RWPE2 (cell line): ENCODE measurements around the gene AGPAT1.

Experiments used
- ATAC-seq: fragments of 200-7000 bp; cut with Tn5 transposase; 3 replicates; pipeline ENCODE4 v1.9.1; 2021; ENCODE audit warnings: low read depth
- DNase-seq: peaks from one replicate; pipeline ENCODE4 v3.0.0-alpha.2; 2020; ENCODE audit warnings: low spot score
- H3K27ac ChIP-seq: fragments of 450-650 bp; 2 replicates; pipeline ENCODE4 v1.5.1; 2017; ENCODE audit warnings: mild to moderate bottlenecking; ENCODE audit not compliant: poor library complexity, severe bottlenecking
- H3K27me3 ChIP-seq: fragments of 250-450 bp; sonication (Bioruptor Pico); 2 replicates; pipeline ENCODE4 v1.5.1; 2021; ENCODE audit warnings: mild to moderate bottlenecking, moderate library complexity; ENCODE audit not compliant: insufficient read depth, poor library complexity, severe bottlenecking
- H3K36me3 ChIP-seq: fragments of 250-450 bp; sonication (Bioruptor Pico); 2 replicates; pipeline ENCODE4 v1.5.1; 2020; ENCODE audit warnings: low read depth, mild to moderate bottlenecking, moderate library complexity
- H3K4me1 ChIP-seq: fragments of 250-450 bp; sonication (Bioruptor Pico); 2 replicates; pipeline ENCODE4 v1.5.1; 2021; ENCODE audit warnings: mild to moderate bottlenecking, moderate library complexity; ENCODE audit not compliant: insufficient read depth, poor library complexity, severe bottlenecking
- H3K4me3 ChIP-seq: fragments of 250-450 bp; sonication (Bioruptor Pico); 2 replicates; pipeline ENCODE4 v1.5.1; 2021; ENCODE audit warnings: mild to moderate bottlenecking, moderate library complexity; ENCODE audit not compliant: severe bottlenecking
- H3K9me3 ChIP-seq: fragments of 250-450 bp; sonication (Bioruptor Pico); 2 replicates; pipeline ENCODE4 v1.5.1; 2021; ENCODE audit warnings: mild to moderate bottlenecking, moderate library complexity; ENCODE audit not compliant: severe bottlenecking
- CTCF ChIP-seq: fragments of 450-650 bp; IDR thresholded peaks from one replicate; pipeline ENCODE4 v1.5.1; 2017; ENCODE audit warnings: mild to moderate bottlenecking, moderate library complexity; ENCODE audit not compliant: poor library complexity, severe bottlenecking

AGPAT1 gene

GRCh38 chr6:32153564-32154513, 22.0 kb downstream of the AGPAT1 start, which contains the start of gene PPT2:
PPT2 (plus strand) TSS chr6:32154141; CDS start chr6:32154595, 454 bp downstream.
- Histone ChIP-seq H3K9me3 (no peaks in the 10 kb centered on the region), H3K36me3 (peaks cover 35% of the 10 kb centered on the region), H3K4me3 (peak within 1 kb of the TSS; percentile 65), H3K27ac (peak within 1 kb of the TSS; percentile 89), H3K27me3 (no peaks in the 10 kb centered on the region), H3K4me1 (peaks cover 6% of the 10 kb centered on the region)
- peak; percentile 65 for ATAC-seq
- DNase-seq, result peak; percentile 92
- TF ChIP-seq CTCF, result no peak

GRCh38 chr6:32152769-32153563, 22.9 kb downstream of the AGPAT1 start:
- peaks cover 26% of the 10 kb centered on the region for H3K36me3 ChIP-seq
- H3K27ac ChIP-seq, result peak overlapping the region; percentile 89
- H3K4me1 ChIP-seq, result peaks cover 6% of the 10 kb centered on the region
- TF ChIP-seq CTCF, result no peak
- no peaks in the 10 kb centered on the region for H3K9me3 ChIP-seq
- peak; percentile 52 for ATAC-seq
- DNase-seq, result no peak
- H3K4me3 ChIP-seq, result peak overlapping the region; percentile 65
- H3K27me3 ChIP-seq, result no peaks in the 10 kb centered on the region

GRCh38 chr6:32151863-32152768, 23.8 kb downstream of the AGPAT1 start, which contains the start of gene PRRT1:
PRRT1 (minus strand) TSS chr6:32151939; CDS start chr6:32151827, 112 bp downstream.
- ATAC-seq (no peak), DNase-seq (no peak)
- Histone ChIP-seq H3K4me1 (peaks cover 6% of the 10 kb centered on the region), H3K4me3 (peak within 1 kb of the TSS; percentile 65), H3K27ac (peak within 1 kb of the TSS; percentile 89), H3K9me3 (no peaks in the 10 kb centered on the region), H3K36me3 (peaks cover 18% of the 10 kb centered on the region), H3K27me3 (no peaks in the 10 kb centered on the region)
- no peak for TF ChIP-seq CTCF

- Histone ChIP-seq H3K27me3 (no peaks in the 10 kb centered on the region), H3K4me1 (peaks cover 6% of the 10 kb centered on the region), H3K9me3 (no peaks in the 10 kb centered on the region), H3K27ac (no peak overlapping the region), H3K36me3 (peaks cover 10% of the 10 kb centered on the region), H3K4me3 (no peak overlapping the region)
- ATAC-seq (no peak), DNase-seq (no peak)
- no peak for TF ChIP-seq CTCF
Measured at GRCh38 chr6:32151181-32151862, 24.6 kb downstream of the AGPAT1 start.
